ENCODE results near the gene ITGA11.

The ITGA11 gene

DNA sequence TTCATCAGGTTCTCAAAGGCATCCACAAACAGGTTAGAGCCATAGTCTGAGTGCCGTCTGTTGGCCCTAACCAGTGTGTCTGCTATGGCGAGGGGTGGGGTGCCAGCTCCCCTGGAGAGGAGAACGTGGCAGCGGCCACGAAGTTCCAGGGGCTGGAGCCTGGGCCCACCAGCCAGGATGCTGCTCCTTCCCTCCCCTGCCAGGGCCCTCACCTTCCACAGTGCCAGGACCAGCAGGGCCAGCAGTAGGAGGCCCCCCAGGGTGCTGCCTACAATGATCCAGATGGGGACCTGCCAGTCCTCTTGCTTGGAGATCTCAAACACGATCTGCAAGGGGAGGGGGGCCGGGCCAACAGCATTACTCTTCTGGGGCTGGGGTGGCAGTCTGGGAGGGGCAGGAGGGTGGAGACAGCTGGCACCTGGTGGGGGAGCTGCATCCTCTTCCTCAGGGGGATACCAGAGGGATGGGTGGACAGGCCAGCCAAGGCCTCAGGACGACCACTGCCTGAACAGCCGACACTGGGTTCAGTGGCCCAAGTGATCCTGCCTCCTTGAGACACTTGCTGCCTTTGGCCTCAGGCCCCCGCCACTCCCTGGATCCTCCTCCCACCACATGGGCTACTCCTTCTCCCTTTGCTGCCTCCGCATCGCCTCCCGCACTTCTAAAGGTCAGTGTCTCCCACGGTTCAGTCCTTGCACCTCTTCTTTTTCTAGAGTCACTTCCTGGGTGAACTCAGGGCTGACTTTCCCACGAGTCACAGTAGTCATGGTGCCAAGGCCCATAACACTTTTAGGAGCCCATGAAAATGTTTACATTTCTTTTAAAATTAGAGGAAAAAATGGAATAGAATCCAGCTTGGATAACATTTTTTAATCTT, 128.2 kb downstream of the ITGA11 start:
- DNase-seq, result no peak

DNA sequence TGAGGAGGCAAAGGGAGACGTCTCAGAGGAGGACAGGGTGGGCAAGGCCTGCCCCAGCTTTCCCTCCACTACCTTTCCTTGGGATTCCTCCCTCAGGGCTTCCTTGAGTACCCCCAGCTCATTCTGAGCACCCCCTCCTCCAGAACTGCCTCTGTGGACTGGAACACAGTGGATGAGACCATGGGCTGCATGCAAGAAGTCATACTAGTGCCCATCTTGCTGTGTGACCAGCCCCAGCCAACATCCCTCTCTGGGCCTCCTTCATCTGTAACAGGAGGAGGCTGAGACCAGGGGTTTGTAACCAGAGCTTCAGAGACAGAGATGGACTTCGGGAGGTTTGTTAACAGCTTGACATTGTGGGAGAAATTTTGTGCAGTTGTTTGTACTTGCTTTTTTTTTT, 128.8 kb downstream of the ITGA11 start:
- no peak for DNase-seq

DNA sequence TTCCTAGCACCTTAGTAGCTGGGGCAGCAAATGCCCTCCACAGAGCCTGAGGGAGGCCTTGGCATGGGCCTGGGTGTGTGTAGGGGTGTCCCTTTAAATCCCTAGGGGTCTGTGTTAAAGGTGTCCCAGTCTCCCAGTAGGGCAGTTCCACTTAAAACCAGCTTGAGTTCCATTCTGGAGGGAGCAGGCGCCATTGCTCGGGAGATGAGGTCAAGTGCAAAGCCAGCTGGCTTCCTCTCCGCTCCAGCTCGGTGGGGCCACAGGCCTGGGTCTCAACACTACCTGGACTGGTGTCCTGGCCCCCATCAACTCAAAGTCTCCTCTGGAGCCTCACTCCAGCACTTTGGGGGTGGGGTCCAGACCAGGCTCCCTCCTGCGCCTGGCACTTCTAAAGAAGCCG, 129.2 kb downstream of the ITGA11 start:
- DNase-seq, result no peak

DNA sequence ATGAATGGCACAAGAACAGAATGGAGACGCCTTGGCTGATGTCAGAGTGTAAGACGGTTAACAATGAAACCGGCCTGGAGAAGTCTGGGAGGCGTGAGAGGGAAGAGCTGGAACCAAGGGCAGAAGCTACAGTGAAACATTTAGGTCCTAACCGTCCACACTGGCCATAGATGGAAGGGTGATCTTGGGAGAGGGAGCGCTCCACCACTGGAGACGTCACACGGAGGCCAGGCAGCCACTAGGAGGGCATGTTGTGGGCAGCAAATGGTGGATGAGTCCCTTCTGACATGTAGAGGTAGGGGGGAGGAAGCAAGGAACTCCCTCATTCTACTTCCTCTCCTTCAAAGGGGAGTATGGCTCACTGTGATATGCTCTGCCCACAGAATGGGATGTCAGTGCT, 130.7 kb downstream of the ITGA11 start:
- DNase-seq, result no peak

DNA sequence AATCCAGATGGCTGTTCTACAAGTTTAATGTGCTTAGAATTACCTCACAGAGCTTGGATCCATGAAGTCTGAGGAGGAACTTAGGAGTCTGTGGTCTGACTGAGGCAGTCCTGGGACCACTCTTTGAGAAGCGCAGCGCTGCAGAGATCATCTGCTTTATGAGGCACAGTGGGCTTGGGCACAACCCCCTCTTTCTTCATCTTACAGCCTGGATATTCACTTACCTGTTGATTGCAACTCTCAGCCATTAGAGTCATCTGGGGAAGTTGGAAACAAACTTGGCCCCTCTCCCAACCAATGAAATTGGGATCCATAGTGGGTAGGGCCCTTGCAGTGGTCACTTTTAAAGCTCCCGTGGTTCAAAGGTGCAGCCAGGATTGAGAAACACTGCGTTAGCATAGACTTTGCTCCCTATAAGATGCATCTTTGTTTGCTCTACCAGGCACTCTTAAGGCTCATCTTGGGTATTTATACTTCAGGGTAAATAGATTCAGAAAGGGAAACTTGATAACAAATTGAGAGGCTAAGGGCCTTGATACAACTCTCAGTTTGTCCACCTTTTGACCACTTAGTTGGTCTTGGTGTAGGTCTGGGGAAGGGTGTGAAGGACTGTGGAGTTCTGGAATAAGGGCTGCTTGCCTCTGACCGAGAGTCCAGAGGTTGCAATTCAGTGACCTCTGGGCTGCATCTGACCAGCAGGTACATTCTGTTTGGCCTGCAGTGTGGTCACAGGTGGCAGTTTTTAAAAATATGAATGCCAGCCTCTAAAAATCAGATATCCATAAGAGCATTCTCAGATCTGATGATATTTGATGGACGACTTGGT, 131.6 kb downstream of the ITGA11 start:
- no peak for DNase-seq

DNA sequence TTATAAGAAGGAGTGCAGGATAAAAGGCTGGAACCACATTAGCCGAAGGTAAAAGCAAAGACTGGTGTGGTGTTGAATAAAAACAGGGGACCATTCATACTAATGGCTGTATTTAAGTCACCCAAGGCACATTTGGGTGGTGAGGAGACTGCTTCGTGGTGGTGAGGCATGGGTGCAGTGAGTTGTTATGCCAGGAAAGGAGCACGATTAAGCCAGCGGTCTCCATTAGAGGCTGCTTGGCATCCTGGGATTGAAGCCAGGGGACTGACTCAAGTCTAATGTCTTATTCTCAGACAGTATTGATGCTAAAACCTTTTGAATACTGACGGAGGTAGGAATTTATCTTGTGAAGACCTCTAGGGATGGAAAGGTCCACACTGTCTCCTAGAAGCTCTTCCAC, 132.5 kb downstream of the ITGA11 start:
- no peak for DNase-seq

DNA sequence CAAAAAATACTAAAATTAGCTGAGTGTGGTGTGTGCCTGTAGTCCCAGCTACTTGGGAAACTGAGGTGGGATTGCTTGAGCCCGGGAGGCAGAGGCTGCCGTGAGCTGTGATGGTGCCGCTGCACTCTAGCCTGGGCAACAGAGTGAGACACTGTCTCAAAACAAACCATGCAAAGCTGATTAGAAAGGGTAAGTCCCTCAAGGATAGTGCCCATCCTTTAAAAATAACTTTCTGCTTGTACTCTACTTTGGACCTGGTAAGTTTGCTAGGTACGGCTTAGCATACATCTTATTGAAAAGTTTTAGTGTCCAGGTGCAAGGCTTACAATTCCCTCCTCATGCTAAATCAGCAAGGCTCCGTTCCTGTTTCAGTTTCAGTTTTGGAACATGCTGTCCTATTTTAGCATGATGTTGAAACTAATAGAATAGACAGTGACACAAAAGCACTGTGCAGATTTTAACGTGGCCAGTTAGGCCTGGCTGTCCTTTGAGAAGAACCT, 133.0 kb downstream of the ITGA11 start:
- DNase-seq, result peak; percentile 42

DNA sequence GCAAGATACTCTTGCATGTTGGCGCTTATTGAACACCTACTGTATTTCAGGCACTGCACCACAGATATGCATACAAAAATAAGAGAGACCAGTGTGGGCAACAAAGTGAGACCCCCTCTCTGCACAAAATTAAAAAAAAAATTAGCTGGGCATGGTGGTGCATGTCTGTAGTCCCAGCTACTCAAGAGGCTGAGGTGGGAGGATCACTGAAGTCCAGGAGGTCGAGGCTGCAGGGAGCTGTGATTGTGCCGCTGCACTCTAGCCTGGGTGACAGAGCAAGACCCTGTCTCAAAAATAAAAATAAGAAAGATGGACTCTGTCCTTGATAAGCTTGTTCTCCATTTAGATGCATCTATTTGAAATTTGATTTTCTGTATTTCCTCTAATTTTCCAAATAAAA, 133.6 kb downstream of the ITGA11 start:
- DNase-seq, result no peak

DNA sequence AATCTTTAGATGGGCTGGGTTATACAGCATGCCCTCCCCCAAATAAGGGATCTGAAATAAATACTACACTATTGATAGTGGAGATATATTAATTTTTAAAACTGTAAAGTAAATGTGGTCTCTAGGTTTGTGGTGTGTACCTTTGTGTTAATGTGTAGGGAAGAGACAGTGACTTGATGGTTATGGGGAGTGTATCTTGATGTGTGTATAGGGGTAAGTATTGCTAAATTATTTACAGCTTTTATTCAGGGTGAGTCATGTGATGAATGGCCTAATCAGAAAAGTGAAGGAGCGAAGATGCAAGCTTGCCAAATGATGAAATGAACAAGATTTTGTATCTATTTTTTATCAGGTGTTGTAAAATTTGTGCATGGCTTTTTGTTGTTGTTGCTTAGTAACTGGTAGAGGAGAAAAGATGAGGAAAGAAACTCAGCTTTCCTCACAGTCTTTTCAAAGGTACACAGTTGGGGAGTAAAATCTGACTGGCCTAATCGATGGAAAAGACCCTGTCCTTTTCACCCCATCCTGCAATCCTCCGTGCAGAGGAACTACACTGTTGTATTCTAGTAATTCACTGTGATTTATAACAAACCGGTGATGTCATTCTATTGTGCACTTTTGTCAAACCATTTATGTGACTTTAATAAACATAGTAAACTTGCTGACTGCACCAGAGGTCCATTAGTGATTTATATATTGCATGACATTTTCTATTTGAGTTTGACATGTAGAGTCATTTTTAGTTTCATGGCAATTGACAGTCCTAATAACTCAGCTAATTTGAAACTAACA, 136.8 kb downstream of the ITGA11 start:
- no peak for DNase-seq

DNA sequence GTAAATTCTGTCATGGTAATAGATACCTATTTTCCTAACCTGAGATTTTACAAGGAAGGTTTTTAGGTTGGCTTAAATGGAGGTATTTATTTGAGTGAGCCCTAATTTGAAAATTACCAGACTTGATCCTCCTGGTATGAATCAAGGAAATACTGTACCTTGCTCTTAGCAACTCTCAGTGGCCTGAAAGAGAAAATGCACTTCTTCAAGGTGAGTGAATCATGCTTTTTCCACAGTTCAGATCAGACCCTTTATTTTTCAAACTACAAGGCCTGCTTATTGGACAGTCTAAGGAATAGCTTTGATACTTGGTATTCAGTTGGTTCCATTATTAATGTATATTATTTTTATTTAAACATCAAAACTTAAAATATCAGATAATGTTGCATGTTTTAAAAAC, 139.0 kb downstream of the ITGA11 start:
- DNase-seq, result no peak

DNA sequence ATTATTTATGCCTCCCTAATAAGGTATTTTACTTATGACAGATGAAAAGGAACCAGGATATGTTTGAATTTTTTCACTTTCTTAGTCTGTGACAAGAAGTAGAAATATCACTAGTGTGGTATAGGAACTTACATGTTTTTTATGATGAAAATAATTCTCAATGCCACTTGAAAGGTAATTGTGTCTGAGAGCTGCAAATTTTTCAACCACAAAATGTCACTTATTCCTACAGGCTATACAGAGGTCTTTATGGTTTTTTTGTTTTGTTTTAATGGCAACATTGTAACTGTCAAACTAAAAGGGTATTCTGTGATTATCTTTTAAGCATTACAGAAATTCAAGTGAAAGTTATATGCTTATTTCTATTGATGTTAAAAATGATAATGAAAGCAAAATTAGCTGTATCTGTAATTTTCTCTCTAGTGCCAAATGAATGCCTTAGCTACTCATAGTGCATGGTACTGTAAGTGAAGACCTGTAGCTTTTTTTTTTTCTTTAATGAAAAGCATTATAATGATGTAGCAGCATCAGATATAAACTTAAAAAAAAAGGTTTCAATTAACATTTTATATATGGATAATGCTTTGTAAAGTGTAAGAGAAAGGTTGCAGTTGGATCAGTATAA, 139.7 kb downstream of the ITGA11 start:
- DNase-seq, result no peak

DNA sequence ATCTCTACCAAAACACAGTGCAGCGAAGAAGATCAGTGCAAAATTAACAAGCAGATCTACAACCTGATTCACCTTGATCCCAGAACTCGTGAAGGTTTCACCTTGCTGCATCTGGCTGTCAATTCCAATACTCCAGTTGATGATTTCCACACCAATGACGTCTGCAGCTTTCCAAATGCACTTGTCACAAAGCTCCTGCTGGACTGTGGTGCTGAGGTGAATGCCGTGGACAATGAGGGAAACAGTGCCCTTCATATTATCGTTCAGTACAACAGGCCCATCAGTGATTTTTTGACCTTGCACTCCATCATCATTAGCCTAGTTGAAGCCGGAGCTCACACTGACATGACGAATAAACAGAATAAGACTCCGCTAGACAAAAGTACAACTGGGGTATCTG, 141.2 kb downstream of the ITGA11 start:
- no peak for DNase-seq

DNA sequence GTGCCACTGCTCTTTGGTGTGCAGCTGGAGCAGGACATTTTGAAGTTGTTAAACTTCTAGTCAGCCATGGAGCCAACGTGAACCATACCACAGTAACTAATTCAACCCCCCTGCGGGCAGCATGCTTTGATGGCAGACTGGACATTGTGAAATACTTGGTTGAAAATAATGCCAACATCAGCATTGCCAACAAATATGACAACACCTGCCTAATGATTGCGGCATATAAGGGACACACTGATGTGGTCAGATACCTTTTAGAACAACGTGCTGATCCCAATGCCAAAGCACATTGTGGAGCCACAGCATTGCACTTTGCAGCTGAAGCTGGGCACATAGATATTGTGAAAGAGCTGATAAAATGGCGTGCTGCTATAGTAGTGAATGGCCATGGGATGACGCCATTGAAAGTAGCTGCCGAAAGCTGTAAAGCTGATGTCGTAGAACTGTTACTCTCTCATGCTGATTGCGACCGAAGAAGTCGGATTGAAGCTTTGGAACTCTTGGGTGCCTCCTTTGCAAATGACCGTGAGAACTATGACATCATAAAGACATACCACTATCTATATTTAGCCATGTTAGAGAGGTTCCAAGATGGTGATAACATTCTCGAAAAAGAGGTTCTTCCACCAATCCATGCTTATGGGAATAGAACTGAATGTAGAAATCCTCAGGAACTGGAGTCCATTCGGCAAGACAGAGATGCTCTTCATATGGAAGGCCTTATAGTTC, 142.2 kb downstream of the ITGA11 start:
- DNase-seq, result no peak

DNA sequence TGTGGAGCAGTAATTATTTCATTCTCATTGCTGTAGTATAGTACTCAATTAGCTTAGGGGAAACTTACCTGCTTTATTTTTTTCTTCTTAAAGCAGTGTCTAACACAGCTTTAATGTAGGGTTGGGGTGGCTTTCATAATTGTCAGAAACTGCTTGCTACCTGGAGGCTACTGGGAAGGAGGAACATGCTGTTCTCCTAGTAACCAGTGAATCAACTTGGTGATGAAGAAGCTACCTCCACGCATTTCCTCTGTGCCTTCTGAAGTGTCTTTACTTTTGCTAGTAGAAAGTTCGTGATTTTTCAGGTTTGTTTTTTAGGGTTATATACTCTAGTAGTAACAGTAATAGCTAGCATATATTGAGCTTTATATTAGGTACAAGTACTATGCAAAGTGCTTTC, 142.9 kb downstream of the ITGA11 start:
- DNase-seq, result no peak

DNA sequence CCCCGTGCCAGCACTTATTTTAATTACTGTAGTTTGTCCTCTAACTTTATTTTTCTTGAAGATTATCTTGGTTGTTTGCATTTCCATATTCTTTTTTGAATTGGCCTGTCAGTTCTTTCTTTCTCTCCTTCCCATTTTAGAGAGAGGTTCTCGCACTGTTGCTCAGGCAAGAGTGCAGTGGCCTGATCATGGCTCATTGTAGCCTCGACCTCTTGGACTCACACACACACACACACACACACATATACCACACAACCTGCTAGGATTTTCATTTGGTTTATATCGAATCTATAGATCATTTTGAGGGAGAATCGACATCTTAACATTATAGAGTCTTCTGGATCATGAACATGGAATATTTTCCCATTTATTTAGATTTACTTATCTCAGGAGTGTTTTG, 145.7 kb downstream of the ITGA11 start:
- no peak for DNase-seq

DNA sequence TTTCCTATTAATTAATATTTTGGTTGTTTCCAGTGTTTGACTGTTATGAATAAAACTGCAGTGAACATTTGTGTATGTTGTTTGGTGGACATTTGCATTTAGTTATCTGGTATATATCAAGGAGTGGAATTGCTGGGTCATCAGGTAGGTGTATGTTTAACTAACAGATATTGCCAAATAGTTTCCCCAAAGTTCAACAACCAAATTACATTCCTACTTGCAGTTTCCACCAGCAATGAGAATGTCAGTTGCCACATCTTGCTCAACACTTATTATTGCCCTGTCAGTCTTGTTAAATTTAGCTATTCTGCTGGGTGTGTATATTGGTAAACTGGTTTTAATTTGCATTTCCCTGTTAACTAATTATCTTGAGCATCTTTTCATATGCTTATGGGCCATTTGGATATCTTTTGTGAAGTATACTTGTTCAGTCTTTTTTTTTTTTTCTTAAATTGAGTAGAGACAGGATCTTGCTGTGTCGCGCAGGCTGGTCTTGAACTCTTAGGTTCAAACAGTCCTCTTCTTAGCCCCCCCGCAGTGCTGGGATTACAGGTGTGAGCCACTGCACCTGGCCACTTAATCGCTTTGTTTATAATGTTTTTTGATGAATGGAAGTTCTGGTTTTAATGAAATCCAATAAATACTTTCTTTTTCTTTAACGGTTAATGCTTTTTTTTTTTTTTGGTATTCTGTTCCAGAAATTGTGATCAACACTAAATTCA, 146.5 kb downstream of the ITGA11 start:
- no peak for DNase-seq

DNA sequence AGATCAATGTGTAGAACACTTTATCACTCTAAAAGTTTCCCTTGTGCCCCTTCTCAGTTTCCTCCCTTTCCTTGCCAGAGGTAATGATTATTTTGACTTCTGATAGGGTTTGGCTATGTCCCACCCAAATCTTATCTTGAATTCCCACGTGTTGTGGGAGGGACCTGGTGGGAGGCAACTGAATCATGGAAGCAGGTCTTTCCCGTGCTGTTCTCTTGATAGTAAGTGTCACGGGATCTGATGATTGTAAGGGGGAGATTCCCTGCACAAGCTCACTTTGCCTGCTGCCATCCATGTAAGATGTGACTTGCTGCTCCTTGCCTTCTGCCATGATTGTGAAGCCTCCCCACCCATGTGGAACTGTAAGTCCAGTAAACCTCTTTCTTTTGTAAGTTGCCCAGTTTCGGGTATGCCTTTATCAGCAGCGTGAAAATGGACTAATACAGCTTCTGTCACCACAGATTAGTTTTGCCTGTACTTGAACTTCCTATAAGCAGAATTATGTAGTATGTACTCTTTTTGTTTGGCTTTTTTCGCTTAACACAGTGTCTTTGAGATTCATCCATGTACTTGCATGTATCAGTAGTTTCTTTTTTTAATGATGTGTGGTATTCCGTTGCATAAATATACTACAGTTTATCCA, 147.2 kb downstream of the ITGA11 start:
- DNase-seq, result no peak

DNA sequence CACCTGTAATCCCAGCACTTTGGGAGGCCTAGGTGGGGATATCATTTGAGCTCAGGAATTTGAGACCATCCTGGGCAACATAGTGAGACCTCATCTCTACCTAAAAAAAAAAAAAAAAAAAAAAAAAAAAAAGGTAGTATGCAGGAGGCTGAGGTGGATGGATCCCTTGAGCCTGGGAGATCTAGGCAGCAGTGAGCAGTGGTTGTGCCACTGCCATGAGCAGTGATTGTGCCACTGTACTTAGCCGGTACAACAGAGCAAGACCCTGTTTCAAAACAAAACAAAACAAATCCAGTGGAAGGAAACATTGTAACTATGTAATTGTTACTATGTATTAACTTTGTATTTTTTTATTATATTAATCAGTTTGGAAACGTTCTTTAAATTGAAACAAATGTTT, 148.6 kb downstream of the ITGA11 start:
- DNase-seq, result no peak

DNA sequence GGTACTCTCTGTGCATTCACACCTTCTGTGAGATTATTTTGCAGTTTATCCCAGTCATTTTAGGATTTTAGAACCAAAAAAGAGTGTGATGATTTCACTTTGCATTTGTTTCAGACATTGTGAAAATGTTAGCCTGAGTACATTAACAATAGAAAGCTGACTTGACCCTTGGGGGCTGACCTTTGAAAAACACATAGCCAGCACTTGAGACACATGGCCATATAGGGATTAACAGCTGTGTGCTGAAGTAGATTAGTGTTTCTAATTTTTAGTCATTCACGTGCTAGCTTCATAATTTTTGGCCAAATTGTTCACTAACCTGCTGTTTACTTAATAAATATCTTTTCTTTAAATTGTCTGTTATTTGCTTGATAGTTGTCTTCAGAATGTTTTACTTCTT, 151.0 kb downstream of the ITGA11 start:
- no peak for DNase-seq

Measured in CD4-positive, alpha-beta T cell treated with Interleukin-12 subunit alpha and Interleukin-12 subunit beta, for 1 hour (primary cell).